Hippocampal formation (tissue), 2 donors: Measurements from ENCODE around the gene MBD2.
"Not testable (repeated sequence)": the region's sequence is repeated elsewhere in the genome, so short reads cannot be mapped to it uniquely, and the experiment has no call there.

Experiments used
- DNase-seq, 2 donors: peaks; one replicate each; lab custom pipeline; 2025; lab: John Stamatoyannopoulos, UW

Gene MBD2

GRCh38 chr18:54150226-54150625 lies 74.2 kb downstream of the MBD2 start:
- DNase-seq: no peak

- DNase-seq: no peak
Observed at GRCh38 chr18:54149078-54149697, 75.3 kb downstream of the MBD2 start.

GRCh38 chr18:54148678-54149077 lies 75.8 kb downstream of the MBD2 start:
- no peak for DNase-seq

GRCh38 chr18:54148151-54148550 lies 76.3 kb downstream of the MBD2 start:
- no peak for DNase-seq

GRCh38 chr18:54147439-54147838 lies 77.0 kb downstream of the MBD2 start:
- no peak for DNase-seq

GRCh38 chr18:54141041-54141608 lies 83.3 kb downstream of the MBD2 start:
- no peak for DNase-seq

GRCh38 chr18:54140641-54141040 lies 83.8 kb downstream of the MBD2 start:
- DNase-seq: no peak

- DNase-seq: no peak
Observed at GRCh38 chr18:54135216-54135615, 89.3 kb downstream of the MBD2 start.

GRCh38 chr18:54134053-54134452 lies 90.4 kb downstream of the MBD2 start:
- no peak for DNase-seq

- no peak for DNase-seq
Observed at GRCh38 chr18:54130631-54131030, 93.8 kb downstream of the MBD2 start.

- no peak for DNase-seq
Observed at GRCh38 chr18:54130177-54130576, 94.3 kb downstream of the MBD2 start.

GRCh38 chr18:54129448-54130067 lies 94.9 kb downstream of the MBD2 start:
- DNase-seq: no peak

GRCh38 chr18:54127759-54128378 lies 96.6 kb downstream of the MBD2 start:
- peak; percentile 19 to 46 for DNase-seq

GRCh38 chr18:54125429-54125828 lies 99.0 kb downstream of the MBD2 start:
- no peak for DNase-seq

GRCh38 chr18:54123720-54124440 lies 100.6 kb downstream of the MBD2 start:
- DNase-seq: not testable (repeated sequence)

GRCh38 chr18:54119524-54120019 lies 104.9 kb downstream of the MBD2 start:
- DNase-seq: peak in 1 of 2 donors; percentile 65

GRCh38 chr18:54117853-54118773 lies 106.4 kb downstream of the MBD2 start:
- no peak for DNase-seq

- no peak for DNase-seq
Observed at GRCh38 chr18:54116541-54117257, 107.8 kb downstream of the MBD2 start.

- DNase-seq: no peak
Observed at GRCh38 chr18:54112356-54112755, 112.1 kb downstream of the MBD2 start.

GRCh38 chr18:54109131-54109683 lies 115.3 kb downstream of the MBD2 start:
- no peak for DNase-seq
